DMS 273 (cell line): Measurements from ENCODE around the gene PAOX.
"Not testable (repeated sequence)": the region's sequence is repeated elsewhere in the genome, so short reads cannot be mapped to it uniquely, and the experiment has no call there.

ENCODE experiments used
- DNase-seq: peaks from one replicate; lab custom pipeline; 2025; ENCODE audit not compliant: unreplicated experiment; lab: John Stamatoyannopoulos, UW

Gene PAOX

DNA sequence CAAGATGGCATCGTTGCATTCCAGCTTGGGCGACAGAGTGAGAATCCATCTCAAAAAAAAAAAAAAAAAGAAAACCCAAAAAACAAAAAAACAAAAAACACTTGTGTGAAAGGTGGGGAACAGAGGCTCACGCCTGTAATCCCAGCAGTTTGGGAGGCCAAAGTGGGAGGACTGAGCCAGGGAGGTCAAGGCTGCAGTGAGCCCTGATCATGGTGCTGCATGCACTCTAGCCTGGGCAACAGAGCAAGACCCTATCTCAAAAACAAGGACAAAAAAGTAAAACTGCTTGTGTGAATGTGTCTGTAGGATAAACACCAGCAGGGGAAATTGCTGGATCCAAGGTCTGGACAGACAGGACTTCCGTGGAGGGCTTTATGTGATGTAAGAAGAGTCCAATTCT lies 4.5 kb downstream of the PAOX start:
- no peak for DNase-seq

GRCh38 chr10:133384071-133384470 lies 5.0 kb downstream of the PAOX start:
- no peak for DNase-seq

DNA sequence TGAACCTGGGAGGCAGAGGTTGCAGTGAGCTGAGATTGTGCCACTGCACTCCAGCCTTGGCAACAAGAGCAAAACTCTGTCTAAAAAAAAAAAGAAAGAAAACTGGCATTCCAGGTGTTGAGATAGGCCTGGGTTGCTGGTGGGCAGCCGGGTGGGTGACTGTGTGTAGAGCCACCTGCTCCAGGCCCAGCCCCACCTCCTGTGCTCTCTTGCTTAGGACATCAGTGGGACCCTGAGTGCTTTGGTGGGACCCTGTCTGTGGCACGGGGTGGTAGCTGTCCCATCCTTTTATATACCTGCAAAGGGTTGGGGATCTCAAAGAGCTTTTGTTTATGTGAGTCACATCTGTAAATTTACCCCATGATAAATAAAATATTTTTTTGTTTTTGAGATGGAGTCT lies 6.2 kb downstream of the PAOX start:
- DNase-seq, result no peak

- not testable (repeated sequence) for DNase-seq
Observed at GRCh38 chr10:133386951-133387350, 7.9 kb downstream of the PAOX start.

DNA sequence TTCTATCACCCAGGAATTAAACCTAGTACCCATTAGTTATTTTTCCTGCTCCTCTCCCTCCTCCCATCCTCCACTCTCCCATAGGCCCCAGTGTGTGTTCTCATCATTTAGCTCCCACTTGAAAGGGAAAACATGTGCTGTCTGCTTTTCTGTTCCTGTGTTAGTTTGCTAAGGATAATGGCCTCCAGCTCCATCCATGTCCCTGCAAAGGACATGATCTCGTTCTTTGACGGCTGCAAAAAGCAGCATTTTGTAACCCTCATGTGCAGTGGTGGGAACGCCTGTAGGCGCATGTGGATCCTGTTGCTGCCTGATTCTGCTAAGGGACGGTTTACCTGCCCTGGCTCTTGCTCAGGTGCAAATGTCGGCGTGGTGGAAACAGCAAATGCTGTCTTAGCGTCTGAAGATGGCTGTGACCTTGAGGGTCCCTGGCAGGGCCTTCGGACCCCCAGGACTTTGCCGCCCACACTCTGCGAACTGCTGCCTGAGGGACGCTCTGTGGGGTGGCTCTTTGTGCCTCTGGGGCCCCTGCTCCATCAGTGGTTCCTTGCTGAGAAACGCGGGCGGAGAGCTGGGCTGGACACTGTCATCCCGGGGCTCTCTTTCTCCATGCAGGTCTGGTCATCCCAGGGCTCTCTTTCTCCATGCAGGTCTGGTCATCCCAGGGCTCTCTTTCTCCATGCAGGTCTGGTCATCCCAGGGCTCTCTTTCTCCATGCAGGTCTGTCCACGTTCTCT lies 9.3 kb downstream of the PAOX start:
- DNase-seq, result peak; percentile 49

- DNase-seq, result no peak
Observed at GRCh38 chr10:133388973-133389818, 10.1 kb downstream of the PAOX start.

DNA sequence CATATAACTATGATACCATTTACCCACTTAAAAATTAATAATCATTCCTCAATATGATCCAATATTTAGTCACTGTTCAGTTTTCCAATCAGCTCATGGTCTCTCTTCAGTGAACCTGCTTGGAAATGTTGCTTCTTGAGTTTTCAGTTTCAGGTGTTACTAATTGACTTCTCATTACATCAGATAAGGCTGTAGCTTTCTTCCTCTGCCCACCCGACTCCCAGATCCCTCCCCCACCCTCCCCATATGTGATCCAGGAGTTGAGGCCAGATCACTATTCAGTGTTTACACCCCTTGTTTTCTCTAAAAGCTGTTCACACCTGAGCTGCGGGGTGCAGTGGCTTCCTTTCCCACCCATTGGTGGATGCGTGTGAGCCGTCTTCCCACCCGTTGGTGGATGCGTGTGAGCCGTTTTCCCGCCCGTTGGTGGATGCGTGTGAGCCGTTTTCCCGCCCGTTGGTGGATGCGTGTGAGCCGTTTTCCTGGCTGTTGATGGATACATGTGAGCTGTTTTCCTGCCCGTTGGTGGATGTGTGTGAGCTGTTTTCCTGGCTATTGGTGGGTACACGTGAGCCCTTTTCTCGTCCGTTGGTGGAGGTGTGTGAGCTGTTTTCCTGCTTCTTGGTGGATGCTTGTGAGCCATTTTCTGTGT lies 11.7 kb downstream of the PAOX start:
- DNase-seq, result no peak

- no peak for DNase-seq
Observed at GRCh38 chr10:133391249-133391635, 12.2 kb downstream of the PAOX start.

DNA sequence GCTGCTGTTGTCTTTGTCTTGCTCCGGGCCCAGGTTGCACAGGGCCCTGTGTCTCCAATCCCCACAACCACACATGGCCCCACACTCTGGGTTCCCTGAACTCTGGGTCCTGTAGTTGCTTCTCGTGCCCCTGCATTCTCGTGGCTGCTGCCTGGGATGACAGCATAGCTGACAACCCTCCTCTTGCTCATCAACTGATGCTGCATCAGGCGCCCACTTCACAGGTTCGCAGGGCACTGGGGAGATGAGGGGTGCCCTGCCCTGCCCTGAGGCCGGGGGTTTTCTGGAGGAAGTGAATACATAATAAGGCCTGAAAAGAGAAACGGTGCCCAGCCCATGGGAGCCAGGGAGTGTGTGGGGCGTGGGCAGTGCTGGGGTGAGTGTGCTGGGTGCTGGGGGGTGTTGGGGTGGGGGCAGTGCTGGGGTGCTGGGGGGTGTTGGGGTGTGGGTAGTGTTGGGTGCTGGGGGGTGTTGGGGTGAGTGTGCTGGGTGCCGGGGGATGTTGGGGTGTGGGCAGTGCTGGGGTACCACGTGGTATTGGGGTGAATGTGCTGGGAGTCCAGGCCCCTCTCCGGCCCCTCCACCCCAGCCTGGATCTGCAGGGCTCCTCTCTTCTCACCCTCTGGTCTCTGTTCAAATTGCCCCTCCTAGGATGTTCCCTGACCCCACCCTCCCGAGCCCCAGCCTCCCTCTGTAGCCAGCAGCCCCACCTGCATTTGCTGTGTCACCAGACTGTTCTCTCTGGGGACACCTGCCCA lies 12.9 kb downstream of the PAOX start:
- no peak for DNase-seq

- DNase-seq, result no peak
Observed at GRCh38 chr10:133393401-133394063, 14.5 kb downstream of the PAOX start.

- DNase-seq, result peak; percentile 97
Observed at GRCh38 chr10:133394064-133394663, 15.1 kb downstream of the PAOX start, which contains the start of gene MTG1. MTG1 (plus strand) TSS chr10:133394157; CDS start chr10:133394221, 64 bp downstream.

GRCh38 chr10:133394801-133395221 lies 15.7 kb downstream of the PAOX start:
- no peak for DNase-seq

DNA sequence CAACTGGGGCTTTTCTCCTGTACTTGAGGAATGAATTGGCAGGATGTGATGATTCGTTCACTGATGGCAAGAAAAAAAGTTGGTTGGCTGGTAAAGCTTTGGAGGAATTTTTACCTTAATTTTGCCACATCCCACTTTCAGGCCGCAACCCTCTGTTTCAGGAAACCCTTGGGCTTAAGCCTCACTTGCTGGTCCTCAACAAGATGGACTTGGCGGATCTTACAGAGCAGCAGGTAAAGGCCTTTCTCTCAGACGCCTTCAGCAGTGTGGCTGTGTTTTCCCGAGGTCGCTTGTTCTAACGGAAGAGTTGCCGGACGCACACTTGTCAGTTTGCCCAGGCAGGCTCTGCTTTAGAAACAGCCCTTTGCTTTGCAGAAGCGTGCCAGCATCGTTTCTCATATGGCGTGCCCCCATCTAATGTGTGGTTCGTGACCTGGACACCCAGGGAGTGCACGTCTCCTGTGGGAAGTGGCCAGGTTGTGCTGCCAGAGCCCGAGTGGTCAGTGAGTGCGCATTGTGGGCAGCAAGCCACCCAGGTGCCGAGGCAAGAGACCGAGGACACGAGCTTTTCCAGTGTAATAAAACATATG lies 17.1 kb downstream of the PAOX start:
- DNase-seq, result no peak

DNA sequence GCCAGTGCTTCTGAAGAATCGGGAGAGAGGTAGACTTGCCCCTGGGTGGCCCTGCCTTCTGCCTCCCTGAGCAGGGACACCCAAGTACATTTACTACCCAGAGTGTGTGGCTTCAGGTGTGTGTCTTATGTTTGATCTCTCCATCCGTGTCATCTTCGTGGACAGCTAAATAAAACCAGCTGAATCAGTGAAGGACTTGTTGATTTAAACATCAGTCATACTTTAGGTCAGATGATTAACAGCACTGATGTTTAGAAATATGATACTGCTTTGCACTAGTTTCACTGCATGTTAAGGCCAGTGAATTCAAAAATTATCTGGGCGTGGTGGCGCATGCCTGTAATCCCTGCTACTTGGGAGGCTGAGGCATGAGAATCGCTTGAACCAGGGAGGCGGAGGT lies 18.9 kb downstream of the PAOX start:
- no peak for DNase-seq

- DNase-seq, result no peak
Observed at GRCh38 chr10:133399123-133399601, 20.1 kb downstream of the PAOX start.

- no peak for DNase-seq
Observed at GRCh38 chr10:133400624-133401424, 21.8 kb downstream of the PAOX start.

DNA sequence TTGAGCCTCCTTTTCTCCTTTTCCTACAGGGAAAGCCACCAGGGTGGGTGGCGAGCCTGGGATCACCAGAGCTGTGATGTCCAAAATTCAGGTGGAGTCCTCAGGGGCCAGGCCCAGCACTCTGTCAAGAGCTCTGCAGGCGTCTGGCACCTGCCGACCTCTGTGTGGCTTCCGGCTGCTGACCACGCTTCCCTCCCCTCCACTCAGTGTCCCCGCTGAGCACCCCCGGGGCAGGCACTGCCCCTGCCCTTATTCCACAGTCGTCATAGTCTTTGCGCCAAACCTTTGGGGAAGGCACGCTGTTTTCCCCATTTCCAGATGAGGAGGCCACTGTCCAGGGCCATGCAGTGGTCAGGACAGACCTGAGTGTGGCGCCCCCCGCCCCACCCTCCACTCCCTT lies 22.4 kb downstream of the PAOX start:
- no peak for DNase-seq

- DNase-seq, result no peak
Observed at GRCh38 chr10:133401981-133402725, 23.1 kb downstream of the PAOX start.
